Stimulated activated CD8-positive, alpha-beta memory T cell treated with anti-CD3 and anti-CD28 coated beads, Interleukin-12 subunit alpha, Interleukin-12 subunit beta, amount 100 ng/mL, for 1 hour (primary cell): Measurements from ENCODE around the gene ADD3.

Source experiments
- DNase-seq: peaks from one replicate; pipeline ENCODE4 v3.0.0-alpha.2; 2020; ENCODE audit warnings: low read depth

ADD3 gene

DNA sequence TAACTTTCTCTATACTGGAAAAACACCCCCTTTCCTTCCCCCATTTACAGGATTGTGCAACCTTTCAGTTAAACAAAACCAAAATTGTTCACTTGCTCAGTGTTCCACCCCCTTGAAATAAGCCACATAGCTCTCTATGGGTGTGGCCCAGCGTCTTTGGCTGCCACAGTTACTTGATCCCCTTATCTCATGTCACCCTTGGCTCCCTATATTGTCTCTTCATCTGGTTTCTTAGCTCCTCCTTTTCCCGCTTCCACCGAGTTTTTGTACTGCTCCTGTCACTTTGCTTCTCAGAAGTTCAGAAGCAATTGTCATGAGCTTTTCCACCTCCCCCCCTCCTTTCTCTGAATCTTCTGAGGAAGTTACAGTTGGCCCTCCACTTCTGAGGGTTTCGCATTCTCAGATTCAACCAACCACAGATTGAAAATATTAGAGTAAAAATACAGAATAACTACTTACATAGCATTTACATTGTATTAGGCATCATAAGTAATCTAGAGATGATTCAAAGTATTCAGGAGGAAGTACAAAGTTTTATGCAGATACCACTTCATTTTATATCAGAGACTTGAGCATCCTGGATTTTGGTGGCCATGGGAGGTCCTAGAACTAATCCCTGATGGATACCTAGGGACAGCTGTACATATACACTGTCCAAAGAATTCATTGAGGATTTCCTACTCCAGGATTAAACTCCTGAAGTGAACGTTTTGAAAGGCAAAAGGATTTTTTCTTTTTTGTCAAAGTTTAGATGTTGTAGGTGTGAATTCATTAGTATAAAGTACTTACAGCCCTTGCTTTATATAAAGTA lies 60.4 kb downstream of the ADD3 start:
- peak; percentile 9 for DNase-seq

DNA sequence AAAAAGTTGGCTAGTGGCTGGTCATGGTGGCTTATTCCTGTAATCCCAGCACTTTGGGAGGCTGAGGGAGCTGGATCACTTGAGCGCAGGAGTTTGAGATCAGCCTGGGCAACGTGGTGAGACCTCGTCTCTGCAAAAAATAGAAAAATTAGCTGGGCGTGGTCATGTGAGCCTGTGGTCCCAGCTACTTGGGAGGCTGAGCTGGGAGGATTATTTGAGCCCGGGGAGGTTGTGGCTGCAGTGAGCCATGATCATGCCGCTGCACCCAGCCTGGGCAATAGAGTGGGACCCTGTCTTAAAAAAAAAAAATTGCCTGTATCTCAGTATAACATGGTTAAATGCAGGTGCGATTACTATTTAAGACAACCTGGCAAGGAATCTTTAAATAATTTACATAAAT lies 61.0 kb downstream of the ADD3 start:
- DNase-seq, result no peak

DNA sequence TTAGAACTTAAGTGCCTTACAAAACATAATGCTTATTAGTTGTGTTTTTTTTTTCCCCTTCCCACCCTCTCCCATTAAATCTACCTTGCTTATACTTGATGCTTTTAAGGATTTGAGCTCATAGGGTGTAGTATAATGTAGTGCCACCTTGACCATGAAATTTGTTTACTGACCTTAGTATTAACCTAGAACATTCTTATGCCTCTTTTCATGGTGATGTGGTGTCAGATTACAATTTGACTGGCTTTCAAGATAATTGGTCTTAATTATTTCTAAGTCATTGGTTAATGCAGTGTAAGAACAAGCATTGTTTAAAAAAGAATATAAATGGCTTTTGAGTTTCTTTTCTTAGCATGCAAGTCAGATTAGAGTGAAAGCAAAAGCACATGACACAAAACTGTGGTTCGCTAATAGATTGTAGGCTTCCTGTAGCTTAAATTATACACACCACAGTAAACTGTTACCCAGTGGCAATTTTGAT lies 61.8 kb downstream of the ADD3 start:
- no peak for DNase-seq

DNA sequence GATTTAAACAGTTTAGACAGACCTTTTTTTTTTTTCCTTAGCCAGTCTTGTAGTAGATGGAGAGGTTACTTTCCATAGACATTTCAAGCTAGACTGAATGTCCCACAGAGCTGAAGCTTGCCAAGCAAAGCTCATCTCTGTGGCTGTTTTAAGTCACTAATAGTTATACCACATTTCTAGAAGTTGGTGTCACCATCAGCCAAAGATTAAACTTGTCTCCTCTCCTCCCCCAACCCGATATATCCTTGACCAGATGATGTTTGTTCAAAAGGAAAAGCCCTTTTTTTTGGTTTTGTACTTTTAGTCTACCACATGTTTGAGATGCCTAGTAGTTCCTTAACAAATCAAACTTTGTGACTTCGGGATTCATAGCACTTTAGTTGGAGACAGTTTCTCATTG lies 66.1 kb downstream of the ADD3 start:
- no peak for DNase-seq

DNA sequence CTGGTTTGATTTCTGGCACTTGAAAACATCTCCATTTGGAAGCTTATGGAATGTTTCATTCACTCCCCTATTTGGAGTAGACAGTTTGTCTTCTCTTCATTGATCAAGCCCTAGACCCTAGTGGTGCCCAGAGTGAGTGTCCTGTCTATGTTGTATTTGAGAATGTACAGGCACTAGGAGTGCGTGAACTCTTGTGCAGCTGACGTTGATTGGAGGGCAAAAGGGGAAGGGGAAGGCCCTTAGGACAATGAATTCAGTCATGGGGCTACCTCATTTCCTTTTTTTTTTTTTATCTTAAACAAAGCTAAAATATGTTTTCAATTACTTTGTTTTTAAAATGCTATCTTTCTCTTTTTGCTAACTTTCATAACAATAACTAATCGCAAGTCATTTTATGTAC lies 66.5 kb downstream of the ADD3 start:
- DNase-seq, result no peak

DNA sequence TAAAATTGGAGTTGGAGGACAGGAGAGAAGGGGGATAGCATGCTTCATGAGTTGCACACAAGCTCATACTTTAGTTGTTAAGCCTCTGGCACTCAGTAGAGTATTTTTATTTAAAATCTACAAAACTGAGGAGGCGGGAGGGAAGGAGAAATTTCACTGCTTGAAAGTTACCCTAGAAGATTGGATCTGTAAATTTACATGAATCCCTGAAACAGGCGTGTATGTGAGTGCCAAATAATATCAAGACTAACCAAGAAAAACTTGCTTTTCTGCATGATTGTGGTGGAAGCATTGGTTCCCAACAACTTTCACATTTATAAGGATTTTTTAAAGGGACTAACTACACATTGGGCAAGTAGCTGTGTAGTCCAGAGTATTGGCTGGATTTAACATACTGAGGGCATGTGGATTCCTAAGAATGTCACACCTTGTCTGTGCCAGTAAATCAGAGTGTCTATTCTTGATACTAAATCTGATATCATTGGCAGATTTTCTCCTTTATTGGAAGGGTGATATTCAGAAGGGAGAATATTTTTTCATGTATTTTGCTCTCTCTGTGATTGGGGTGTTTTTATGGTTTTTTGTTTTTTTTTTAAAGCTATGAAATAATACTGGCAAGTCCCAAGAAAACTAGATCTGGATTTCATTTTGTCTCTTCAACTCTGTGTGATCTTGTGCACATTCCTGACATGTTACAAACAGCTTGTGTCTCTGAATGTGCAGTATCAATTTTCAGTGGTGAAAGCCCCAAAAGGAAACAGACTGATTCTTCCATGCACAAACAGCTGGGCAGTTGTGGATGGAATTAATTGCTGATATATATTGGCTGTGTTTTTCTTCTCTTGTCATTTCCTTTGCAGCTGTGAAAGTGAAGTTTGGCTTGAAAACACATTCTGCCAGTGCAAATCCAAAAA lies 67.2 kb downstream of the ADD3 start:
- DNase-seq, result no peak

DNA sequence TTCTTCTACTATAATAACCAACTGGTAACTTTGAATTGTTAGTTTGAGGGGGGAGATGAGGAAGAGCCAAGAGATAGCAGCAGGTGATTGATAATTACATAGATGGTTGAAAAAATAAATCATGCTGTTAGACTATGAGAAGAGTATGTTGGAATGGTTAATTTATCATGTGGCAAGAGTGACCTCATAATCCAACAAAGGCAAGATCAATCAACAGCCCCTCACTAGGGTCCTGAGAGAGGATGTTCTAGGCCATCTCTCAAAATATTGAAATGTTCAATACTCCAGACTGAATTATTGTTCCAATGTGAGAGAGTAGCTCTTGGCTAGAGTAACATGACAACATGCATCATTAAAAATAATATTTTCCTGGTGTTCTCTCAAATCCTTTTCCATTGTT lies 67.9 kb downstream of the ADD3 start:
- no peak for DNase-seq

DNA sequence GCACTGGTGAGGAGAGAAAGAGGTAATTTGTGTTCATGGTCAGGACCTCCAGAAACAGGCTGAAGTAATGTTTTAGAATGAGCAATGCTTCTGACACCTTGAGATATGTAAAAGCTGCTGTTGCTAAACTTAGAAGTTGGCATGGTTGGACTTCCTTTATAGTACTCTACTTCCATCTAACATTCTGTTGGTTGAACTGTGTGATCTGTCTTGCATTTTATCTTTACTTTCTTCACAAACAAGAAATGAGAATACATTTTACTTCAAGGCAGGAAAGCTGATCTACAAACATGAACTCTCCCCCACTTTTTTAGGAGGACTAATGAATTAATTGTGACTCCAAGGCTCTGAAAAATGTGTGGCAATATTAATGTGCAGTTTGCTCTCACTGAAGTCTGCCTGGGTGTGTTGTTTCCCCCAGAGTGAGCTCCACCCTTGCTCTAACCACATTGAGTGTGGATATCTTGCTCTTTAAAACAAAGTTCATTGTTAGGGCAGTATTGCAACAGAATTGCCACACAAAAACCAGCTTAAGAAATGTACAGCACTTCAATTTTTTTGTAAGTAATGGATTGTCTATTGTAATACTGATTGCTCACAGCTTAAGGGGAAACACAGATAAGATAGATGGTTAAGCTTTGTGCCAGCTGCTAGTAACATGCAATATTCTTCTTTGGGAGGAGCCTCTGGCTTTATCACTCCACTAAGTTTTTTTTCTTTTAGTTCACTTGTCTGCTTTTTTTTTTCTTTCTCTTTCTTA lies 69.0 kb downstream of the ADD3 start:
- DNase-seq, result no peak

DNA sequence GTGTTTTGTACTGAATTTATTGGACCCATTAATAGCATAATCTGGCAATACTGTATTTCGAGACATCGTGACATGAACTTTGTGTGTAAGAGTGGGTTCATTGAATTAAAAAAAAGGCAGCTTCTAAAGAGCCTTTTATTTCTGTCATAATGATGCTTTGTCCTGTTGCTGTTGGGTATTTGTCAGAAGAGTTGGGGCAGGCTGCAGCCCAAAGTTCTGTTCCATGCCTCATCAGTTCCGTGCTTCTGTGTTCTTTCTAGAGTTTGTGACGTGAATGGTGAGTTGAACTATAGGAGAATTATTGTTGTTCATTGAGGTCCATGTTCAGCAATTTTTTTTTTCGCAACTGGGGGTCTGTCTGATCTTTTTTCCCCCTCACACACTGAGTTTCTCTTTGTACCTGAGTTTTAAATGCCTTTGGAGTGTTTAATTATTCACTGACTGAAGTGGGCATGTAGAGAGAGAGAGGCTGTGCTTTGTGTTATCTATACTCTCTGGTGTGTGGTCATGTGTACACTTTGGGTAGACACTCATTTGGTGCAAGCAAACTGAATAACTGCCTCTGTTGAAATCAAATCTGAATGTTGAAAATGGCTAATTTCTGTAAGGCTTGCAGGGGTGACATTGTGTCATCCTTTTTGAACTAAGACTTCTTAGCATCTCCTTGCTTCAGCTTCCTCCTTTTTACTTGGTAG lies 69.8 kb downstream of the ADD3 start:
- no peak for DNase-seq

DNA sequence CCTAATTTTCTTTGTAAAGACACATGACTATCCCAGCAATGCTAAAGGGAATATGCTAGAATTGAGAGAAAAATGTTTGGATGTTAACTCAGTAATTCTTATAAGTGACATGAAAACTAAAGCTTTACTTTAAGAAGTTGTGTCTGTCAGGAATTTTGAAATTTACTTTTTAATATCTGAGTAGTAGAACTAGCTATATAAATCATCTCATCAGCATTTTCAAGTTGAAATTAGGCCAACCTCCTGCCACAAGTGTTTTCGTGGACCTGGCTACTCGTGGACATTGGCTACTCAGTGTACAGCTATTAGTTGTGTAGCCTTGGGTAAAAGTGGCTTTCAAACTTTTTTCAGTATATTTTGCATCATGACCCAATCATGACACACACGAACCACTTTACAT lies 70.5 kb downstream of the ADD3 start:
- DNase-seq, result no peak

DNA sequence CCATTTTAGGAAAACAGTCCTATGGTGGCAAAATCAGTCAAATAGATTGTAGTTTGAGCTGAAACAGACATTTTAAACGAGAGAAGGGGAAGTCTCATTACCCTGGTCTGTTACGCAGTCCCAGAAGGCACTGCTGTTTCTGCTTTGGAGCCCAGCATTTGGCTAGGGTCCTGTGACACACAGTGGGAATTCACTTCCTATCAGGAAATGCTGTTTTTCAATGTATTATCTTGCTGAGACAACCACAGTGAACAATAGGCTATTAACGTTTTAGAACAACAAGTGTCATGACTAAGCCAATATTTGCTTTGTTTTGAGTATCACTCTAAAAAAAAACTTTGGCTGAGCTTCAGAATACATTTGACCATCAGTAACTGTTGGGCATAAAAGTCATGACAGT lies 74.1 kb downstream of the ADD3 start:
- no peak for DNase-seq

DNA sequence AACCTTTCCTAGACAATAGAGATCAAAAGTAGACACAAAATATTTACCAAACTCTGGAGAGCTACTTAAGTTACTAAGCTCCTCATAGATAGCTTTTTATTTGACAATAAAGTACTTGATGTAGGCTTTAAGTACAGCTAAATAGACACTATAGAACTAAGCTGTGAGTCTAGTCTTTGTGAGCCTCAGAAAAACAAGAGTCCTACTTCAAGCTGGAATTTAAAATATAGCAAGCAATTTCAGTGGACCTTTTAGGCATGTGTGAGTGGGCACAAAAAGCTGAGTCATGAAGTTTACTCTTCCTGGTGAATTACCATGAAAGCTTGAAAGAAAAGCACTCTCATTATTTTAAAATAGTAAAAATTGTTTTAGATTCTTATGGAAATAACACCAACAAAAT lies 76.1 kb downstream of the ADD3 start:
- DNase-seq, result no peak

DNA sequence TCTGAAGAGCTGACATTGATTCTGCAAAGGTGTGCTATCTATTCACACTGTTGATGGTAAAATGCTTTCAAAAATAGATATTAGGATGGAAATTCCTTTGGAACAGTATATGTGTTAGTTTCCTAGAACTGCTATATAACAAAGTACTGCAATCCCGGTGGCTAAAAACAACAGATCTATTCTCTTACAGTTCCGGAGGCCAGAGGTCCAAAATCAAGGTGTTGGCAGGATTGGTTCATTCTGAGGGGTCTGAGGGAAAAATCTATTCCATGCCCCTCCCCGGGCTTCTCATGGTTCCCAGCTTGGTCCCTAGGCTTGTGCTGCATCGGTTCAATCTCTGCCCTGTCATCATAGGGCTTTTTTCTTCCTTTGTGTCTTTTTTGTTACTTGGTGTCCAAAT lies 79.9 kb downstream of the ADD3 start:
- no peak for DNase-seq

DNA sequence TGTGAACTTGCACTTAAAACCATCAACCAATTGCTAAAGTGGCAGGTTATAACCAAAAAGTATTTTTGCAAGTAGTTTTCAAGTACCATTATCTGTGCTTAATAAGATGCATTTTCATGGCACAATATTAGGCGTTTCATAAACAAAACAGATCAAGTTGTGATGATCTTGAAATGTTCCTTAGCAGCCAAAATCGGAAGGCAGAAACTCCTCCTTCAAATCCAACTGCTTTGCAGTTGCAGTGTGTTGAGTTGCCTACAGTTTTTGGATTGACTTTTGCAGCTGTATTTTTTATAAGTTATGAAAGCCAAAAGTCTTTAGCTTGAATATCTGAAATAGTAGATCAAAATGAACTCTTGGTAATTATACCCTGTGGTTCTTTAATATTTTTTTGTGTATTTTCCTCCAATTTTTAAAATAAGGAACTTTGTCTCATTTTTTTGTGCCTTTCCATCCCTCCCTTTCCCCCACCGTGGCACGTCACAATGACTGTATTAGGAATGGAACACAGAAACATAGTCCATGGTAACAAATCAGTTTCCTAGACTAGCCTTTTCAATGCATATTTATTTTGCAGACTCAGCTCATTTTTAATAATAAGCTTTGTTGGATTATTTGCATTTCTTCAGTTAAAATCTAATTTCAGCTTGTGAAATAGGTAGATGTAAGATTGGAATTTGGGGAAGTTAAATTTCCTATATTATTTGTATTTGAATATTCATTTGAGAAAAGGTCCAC lies 80.8 kb downstream of the ADD3 start:
- no peak for DNase-seq

DNA sequence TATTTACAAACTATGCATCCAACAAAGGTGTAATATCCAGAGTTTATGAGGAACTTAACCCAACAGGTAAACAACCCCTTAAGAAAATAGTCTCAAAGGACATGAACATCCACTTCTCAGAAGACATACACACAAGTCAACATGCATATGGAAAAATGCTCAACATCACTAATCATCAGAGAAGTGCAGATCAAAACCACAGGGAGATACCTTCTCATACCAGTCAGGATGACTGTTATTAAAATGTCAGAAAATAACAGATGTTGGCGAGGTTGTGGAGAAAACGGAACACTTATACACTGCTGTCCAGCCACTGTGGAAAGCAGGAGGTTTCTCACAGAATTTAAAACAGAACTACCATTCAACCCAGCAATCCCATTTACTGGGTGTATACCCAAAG lies 84.0 kb downstream of the ADD3 start:
- DNase-seq, result no peak

DNA sequence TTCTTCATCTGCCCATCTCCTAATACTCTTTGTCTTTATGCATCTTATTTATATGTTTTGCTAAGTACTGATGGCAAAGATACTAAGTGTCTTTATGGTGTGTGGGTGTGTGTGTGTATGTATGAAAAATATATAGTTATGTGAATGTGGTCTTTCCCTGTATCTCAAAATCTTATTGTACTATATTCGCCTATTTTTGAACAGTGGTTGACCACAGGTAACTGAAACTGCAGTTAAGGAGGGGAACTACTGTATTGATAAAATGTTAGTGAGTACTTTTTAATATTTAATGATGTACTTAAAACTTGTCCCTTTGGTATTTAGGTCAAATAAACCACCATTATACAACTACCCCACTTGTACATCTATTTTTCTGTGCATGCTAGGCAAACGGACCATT lies 85.9 kb downstream of the ADD3 start:
- no peak for DNase-seq

DNA sequence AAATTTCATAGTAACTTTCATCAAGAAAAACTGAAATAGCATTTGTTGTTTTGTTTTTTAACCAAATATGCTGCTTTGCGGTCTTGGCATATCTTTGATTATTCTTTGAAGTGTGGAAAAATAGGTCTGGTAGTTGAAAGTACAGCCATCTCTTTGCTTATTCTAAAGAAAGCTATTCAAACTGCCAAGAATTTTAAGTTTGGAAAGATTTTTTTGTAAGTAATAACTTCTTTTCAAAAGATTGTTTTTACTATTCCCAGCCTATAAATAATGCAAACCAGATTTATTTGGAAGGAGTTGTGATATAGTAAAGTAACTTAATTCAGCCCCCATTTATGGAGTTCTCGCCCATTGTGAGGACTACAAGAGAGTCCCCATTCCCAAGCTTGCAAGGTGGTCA lies 87.0 kb downstream of the ADD3 start:
- no peak for DNase-seq

DNA sequence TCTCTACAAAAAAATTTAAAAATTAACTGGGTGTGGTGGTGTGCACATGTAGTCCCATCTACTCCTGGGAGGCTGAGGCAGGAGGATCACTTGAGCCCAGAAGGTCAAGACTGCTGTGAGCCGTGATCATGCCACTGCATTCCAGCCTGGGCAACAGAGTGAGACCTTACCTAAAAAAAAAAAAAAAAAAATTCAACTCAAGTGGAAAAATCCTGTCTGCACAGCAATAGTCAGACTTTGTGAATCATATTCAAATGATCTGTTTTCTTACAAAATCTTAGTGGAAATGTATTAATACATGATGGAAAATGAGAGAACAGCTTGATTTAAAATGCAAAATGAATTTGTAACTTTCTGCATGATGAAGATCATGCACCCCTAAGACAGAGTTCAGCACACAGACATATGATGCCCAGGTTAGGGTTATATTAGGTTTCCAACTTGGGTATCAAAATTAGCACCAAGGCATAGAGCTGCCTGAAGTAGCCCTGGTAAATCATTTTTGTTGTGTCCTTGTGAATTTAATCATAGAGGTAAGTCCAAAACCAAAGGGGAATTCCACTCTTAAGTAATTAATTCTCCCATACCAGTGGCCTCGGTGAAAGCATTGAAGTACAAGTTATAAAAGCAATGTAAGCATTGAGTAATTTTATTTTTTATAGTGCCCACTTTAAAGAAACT lies 93.8 kb downstream of the ADD3 start:
- DNase-seq, result no peak

DNA sequence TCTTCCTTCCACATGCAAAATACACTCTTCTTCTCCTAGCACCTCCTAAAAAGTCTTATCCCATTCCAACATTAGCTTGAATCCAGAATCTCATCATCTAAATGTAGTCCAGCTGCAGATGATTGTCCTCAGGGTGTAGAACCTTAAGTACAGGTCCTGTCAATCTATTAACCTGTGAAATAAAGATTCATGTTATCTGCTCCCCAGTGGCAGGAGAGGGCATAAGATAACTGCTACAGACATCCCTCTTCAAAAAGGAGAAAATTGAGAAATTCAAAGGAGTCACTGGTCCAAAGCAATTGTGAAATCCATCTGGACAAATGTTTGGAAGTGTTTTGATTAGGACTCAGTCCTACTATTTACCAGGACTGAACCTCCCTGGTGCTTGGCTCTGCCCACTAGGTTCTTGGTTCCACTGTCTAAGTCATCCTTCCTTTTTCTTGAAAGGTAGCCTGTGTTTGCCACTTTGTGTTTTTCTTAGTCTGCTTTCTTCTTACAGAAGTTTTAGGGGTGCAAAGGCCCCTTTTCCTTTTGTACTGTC lies 96.2 kb downstream of the ADD3 start:
- DNase-seq, result no peak

DNA sequence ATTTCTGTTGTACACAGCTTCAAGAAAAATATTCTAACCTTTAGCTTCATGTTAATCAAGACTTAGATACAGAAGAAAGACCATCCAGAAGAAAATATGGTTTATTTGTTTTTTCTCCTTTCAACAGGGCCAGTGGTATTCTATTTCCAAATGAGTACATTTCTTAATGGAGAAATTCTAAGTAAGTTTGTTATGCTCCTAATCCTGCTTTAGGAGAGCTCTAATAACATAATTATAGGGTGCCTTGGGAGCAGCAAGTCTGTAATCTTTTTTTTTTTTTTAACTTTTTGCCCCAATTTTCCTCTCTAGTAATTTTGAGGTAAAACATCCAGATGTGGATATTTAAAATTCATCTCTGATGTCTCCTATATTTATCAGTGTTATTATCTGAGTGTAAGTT lies 98.1 kb downstream of the ADD3 start:
- no peak for DNase-seq
